Measurements from ENCODE around the gene RAD23B. TPM values are rescaled to one million over a fixed set of nuclear protein-coding genes. Genes with fewer than 3 reads are reported as not detected.

The RAD23B gene
- total RNA-seq, 1 donor from 2014 or later = 112 TPM

- ATAC-seq = no peak
Observed at GRCh38 chr9:107269254-107269653, 13.8 kb upstream of the RAD23B start.

- no peak for ATAC-seq
Observed at GRCh38 chr9:107269681-107270080, 13.4 kb upstream of the RAD23B start.

- ATAC-seq = no peak
Observed at GRCh38 chr9:107270082-107270481, 13.0 kb upstream of the RAD23B start.

GRCh38 chr9:107270580-107270979 lies 12.5 kb upstream of the RAD23B start:
- ATAC-seq = no peak

- ATAC-seq = no peak
Observed at GRCh38 chr9:107273634-107274033, 9.4 kb upstream of the RAD23B start.

- ATAC-seq = no peak
Observed at GRCh38 chr9:107274096-107274495, 9.0 kb upstream of the RAD23B start.

- peak; percentile 94 for ATAC-seq
Observed at GRCh38 chr9:107274953-107275422, 8.1 kb upstream of the RAD23B start.

- no peak for ATAC-seq
Observed at GRCh38 chr9:107275530-107275929, 7.5 kb upstream of the RAD23B start.

- ATAC-seq = no peak
Observed at GRCh38 chr9:107276966-107277710, 5.9 kb upstream of the RAD23B start.

- ATAC-seq = no peak
Observed at GRCh38 chr9:107277801-107278200, 5.3 kb upstream of the RAD23B start.

- ATAC-seq = no peak
Observed at GRCh38 chr9:107279086-107279485, 4.0 kb upstream of the RAD23B start.

- ATAC-seq = peak; percentile 54
Observed at GRCh38 chr9:107280543-107280942, 2.5 kb upstream of the RAD23B start.

GRCh38 chr9:107281184-107281583 lies 1.9 kb upstream of the RAD23B start:
- no peak for ATAC-seq

- no peak for ATAC-seq
Observed at GRCh38 chr9:107281922-107282667, 984 bp upstream of the RAD23B start.

GRCh38 chr9:107283623-107284616 lies 841 bp downstream of the RAD23B start:
- ATAC-seq = peak; percentile 61

- no peak for ATAC-seq
Observed at GRCh38 chr9:107284636-107285035, 1.6 kb downstream of the RAD23B start.

- ATAC-seq = no peak
Observed at GRCh38 chr9:107285286-107285685, 2.2 kb downstream of the RAD23B start.

- ATAC-seq = no peak
Observed at GRCh38 chr9:107286057-107286456, 3.0 kb downstream of the RAD23B start.

GRCh38 chr9:107288701-107289100 lies 5.6 kb downstream of the RAD23B start:
- ATAC-seq = no peak

- no peak for ATAC-seq
Observed at GRCh38 chr9:107290619-107291018, 7.5 kb downstream of the RAD23B start.

GRCh38 chr9:107292821-107293542 lies 9.9 kb downstream of the RAD23B start:
- peak; percentile 59 for ATAC-seq

GRCh38 chr9:107293543-107294085 lies 10.5 kb downstream of the RAD23B start:
- ATAC-seq = no peak

Data from esophagus mucosa (tissue), 1 donor.